ENCODE measurements around the gene RAD51B. TPM values are rescaled to one million over a fixed set of nuclear protein-coding genes. Genes with fewer than 3 reads are reported as not detected.

RAD51B gene
- total and polyA plus RNA-seq, 9 donors, result 21.6 to 70.1 (median 35.1) TPM

DNA sequence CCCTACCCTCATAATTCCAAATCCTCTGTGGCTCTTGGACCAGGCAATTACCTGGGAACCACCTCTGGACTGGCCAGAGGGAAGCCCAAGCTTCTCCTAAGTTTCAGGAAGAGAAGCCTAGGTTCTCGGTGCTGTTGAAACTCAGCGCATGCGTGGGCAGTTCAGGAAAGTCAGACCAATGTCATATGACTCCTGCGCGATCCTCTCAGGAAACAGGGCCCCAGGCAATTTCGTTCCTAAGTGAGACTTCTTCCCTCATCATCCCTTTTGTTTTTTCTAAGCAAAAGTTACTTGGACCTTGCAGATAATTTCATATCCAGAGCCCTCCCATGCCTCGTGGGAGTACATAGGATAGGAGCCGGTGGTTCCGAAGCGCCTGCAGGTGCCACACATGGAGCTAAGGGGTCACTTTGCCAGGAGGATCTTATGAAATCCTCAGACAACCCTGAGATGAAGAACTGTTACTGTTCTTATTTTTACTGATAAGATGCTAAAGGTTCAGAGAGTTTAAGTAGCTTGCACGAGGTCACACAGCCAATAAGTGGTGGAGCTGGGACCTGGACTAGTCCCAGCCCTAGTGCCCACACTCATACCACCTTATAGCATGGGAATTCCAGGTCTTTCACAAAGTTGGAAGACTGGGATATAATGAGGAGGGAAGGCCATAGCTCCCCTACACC is 805.1 kb downstream of the RAD51B start:
- Histone ChIP-seq H3K27me3 (no peaks in the 10 kb centered on the region), H3K36me3 (no peaks in the 10 kb centered on the region), H3K27ac (no peak overlapping the region), H3K9me3 (no peaks in the 10 kb centered on the region), H3K4me3 (no peak overlapping the region), H3K4me1 (ENCODE audit: insufficient read depth) (peaks cover 12% of the 10 kb centered on the region)
- WGBS, 3 donors, result 95 to 96% (median 95%) methylated on average over 11 of the region's 11 CpGs
- TF ChIP-seq POLR2A (IDR thresholded peaks at IDR 0.05), result no peak
- TF ChIP-seq EP300 (IDR thresholded peaks at IDR 0.05), result no peak
- TF ChIP-seq CTCF (IDR thresholded peaks at IDR 0.05), result no peak
- DNase-seq, result peak in 1 of 5 donors; percentile 11
- intact Hi-C loops (cut with DNase I), result no loop called here

GRCh38 chr14:68625366-68626090 is 805.9 kb downstream of the RAD51B start:
- Histone ChIP-seq H3K27ac (no peak overlapping the region), H3K9me3 (no peaks in the 10 kb centered on the region), H3K4me1 (ENCODE audit: insufficient read depth) (peaks cover 10% of the 10 kb centered on the region), H3K36me3 (no peaks in the 10 kb centered on the region), H3K4me3 (no peak overlapping the region), H3K27me3 (no peaks in the 10 kb centered on the region)
- DNase-seq, result peak in 1 of 5 donors; percentile 12
- WGBS, 3 donors, result 81 to 93% (median 87%) methylated on average over 6 to 7 of the region's 7 CpGs
- intact Hi-C loops (cut with DNase I), result no loop called here
- no peak for TF ChIP-seq EP300 (IDR thresholded peaks at IDR 0.05)
- TF ChIP-seq CTCF (IDR thresholded peaks at IDR 0.05), result no peak
- no peak for TF ChIP-seq POLR2A (IDR thresholded peaks at IDR 0.05)

GRCh38 chr14:68626386-68626785 is 806.8 kb downstream of the RAD51B start:
- no peak overlapping the region for H3K27ac ChIP-seq
- no peaks in the 10 kb centered on the region for H3K27me3 ChIP-seq
- H3K9me3 ChIP-seq, result no peaks in the 10 kb centered on the region
- H3K4me3 ChIP-seq, result no peak overlapping the region
- DNase-seq, result peak in 1 of 5 donors; percentile 8
- TF ChIP-seq EP300 (IDR thresholded peaks at IDR 0.05), result no peak
- no peak for TF ChIP-seq CTCF (IDR thresholded peaks at IDR 0.05)
- no peak for TF ChIP-seq POLR2A (IDR thresholded peaks at IDR 0.05)
- H3K36me3 ChIP-seq, result no peaks in the 10 kb centered on the region
- H3K4me1 ChIP-seq (ENCODE audit: insufficient read depth), result peaks cover 10% of the 10 kb centered on the region
- intact Hi-C loops (cut with DNase I), result no loop called here
- 32 to 70% (median 61%) methylated on average over 1 of the region's 1 CpG for WGBS, 3 donors

DNA sequence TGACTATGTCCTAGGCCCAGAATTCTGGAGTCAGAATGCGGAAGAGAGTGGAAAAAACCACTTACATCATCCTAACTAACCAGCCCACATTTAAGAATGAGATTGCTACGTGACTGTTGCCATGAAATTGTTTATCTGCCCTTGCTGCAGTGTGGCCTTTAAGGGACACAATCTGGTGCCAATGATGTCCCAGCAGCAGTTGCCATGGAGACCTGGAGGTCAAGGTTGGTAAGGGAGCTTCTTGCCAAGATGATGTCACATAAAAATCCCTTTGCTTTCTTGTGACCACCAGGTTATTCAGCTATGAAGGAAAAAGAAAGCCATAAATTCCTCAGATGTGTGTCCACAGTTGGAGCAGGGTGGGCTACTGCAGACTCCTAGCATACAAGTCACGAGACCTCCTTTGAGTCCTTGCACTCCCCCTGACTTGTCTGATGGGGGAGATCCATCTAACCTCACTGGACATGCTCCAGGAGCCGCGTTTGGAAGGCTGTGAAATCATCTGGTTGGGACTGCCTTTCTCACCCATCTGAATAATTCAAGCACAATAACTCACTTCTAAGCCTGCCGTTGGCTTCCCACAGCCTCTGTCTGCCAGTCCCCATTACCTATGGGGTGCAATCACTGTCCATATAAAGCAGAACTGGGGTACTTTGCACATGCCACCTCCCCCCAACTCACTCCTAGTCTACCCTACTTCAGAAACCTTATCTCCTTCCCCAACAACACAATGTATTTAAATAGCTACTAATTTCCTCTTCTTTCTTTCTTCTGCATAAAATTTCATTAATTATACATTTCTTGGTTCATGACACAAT is 807.7 kb downstream of the RAD51B start:
- peak overlapping the region in 1 of 2 donors; percentile 34 for H3K27ac ChIP-seq
- no peaks in the 10 kb centered on the region for H3K36me3 ChIP-seq
- H3K4me1 ChIP-seq (ENCODE audit: insufficient read depth), result peaks cover 6% of the 10 kb centered on the region
- DNase-seq, result peak in 1 of 5 donors; percentile 33
- intact Hi-C loops (cut with DNase I), result no loop called here
- TF ChIP-seq POLR2A (IDR thresholded peaks at IDR 0.05) (no peak), CTCF (IDR thresholded peaks at IDR 0.05) (no peak), EP300 (IDR thresholded peaks at IDR 0.05) (no peak)
- H3K27me3 ChIP-seq, result no peaks in the 10 kb centered on the region
- H3K9me3 ChIP-seq, result no peaks in the 10 kb centered on the region
- WGBS, 3 donors, result 42 to 69% (median 62%) methylated on average over 6 of the region's 6 CpGs
- H3K4me3 ChIP-seq, result no peak overlapping the region

Data from ovary (tissue), 9 donors.